Gastrocnemius medialis (tissue), 4 donors: ENCODE results near the gene HADHB. TPM values are rescaled to one million over a fixed set of nuclear protein-coding genes. Genes with fewer than 3 reads are reported as not detected.

Experiments used
- ATAC-seq, 2 donors: fragments of 150-250 bp; one replicate each; pipeline ENCODE4 v1.9.1; 2016
- DNase-seq, 2 donors: peaks; one replicate each; pipeline ENCODE4 v3.0.0-alpha.2; 2019
- H3K27ac ChIP-seq, 4 donors: fragments of 200-600 bp; sonication (generic); 1 replicate in 1 of 4; 2 replicates in 3 of 4; pipeline ENCODE4 v1.5.1; 2016 to 2018; ENCODE audit warnings: mild to moderate bottlenecking in 2 of 4, moderate library complexity in 1 of 4
- H3K27me3 ChIP-seq, 3 donors: fragments of 200-600 bp; sonication (generic) in 2 of 3; 1 replicate in 1 of 3; 2 replicates in 2 of 3; pipeline versions ENCODE4 v1.5.1 to v1.6.0; 2016 to 2019; ENCODE audit warnings: mild to moderate bottlenecking in 1 of 3, moderate library complexity in 1 of 3
- H3K36me3 ChIP-seq, 2 donors: fragments of 200-600 bp; sonication (generic) in 1 of 2; one replicate each; pipeline ENCODE4 v1.5.1; 2017 to 2018
- H3K4me1 ChIP-seq, 2 donors: fragments of 200-600 bp; sonication (generic) in 1 of 2; one replicate each; pipeline ENCODE4 v1.5.1; 2016 to 2017; ENCODE audit warnings: mild to moderate bottlenecking in 2 of 2
- H3K4me3 ChIP-seq, 4 donors: fragments of 200-600 bp; sonication (generic) in 3 of 4; 1 replicate in 1 of 4; 2 replicates in 3 of 4; pipeline ENCODE4 v1.5.1; 2016 to 2019; ENCODE audit warnings: mild to moderate bottlenecking in 2 of 4
- H3K9me3 ChIP-seq, 3 donors: fragments of 200-600 bp; sonication (generic) in 2 of 3; 1 replicate in 1 of 3; 2 replicates in 2 of 3; pipeline ENCODE4 v1.5.1; 2016 to 2019
- CTCF ChIP-seq, 5 experiments: fragments of 450-650 bp in 3 of 5; fragments of 200-600 bp in 2 of 5; sonication (generic) in 2 of 5; IDR thresholded peaks in 4 of 5; conservative IDR thresholded peaks in 1 of 5; 1 replicate in 4 of 5; 2 replicates in 1 of 5; pipeline ENCODE4 v1.5.1; 2016 to 2019; ENCODE audit warnings: antibody characterized with exemption in 5 of 5, mild to moderate bottlenecking in 3 of 5, moderate library complexity in 3 of 5
- POLR2A ChIP-seq, 2 donors: fragments of 450-650 bp; IDR thresholded peaks; one replicate each; pipeline ENCODE4 v1.6.1; 2017; ENCODE audit warnings: antibody characterized with exemption in 2 of 2, mild to moderate bottlenecking in 2 of 2, moderate library complexity in 2 of 2
- in situ Hi-C, 4 donors: fragments of 200-750 bp; cut with MboI; loops; one replicate each; pipeline versions ENCODE4 v1.15.0 to v1.8.0; 2017; ENCODE audit warnings: low sequenced_read_pairs in 4 of 4
- intact Hi-C: fragments of 100-400 bp; cut with DNase I; formaldehyde crosslinking; loops from one replicate; pipeline ENCODE4 v1.15.1; 2023; ENCODE audit warnings: low total_unique reads
- total RNA-seq, 4 donors: library from RNA; depleted of rRNA; stranded (reverse); fragments of >200 nt; gene quantifications; one replicate each; pipeline versions ENCODE4 v1.1.0 to v1.2.3, GENCODE V29; 2016

The HADHB gene
- total RNA-seq, 4 donors from 2014 or later, result 719 to 936 (median 781) TPM

- DNase-seq (no peak), ATAC-seq (no peak)
- Histone ChIP-seq H3K27me3 (no peaks in the 10 kb centered on the region), H3K9me3 (no peaks in the 10 kb centered on the region), H3K27ac (no peak overlapping the region), H3K4me3 (no peak overlapping the region), H3K36me3 (no peaks in the 10 kb centered on the region), H3K4me1 (no peaks in the 10 kb centered on the region)
- intact Hi-C loops (no loop called here), in situ Hi-C loops (no loop called here)
- no peak for TF ChIP-seq CTCF (IDR thresholded peaks at IDR 0.05 in 4 of 5, conservative IDR thresholded peaks at IDR 0.05 in 1 of 5)
These were observed 65.2 kb downstream of the HADHB start for GRCh38 chr2:26309921-26310320.

GRCh38 chr2:26312471-26312870, 67.7 kb downstream of the HADHB start:
- Histone ChIP-seq H3K4me1 (no peaks in the 10 kb centered on the region), H3K9me3 (no peaks in the 10 kb centered on the region), H3K36me3 (no peaks in the 10 kb centered on the region), H3K27ac (no peak overlapping the region), H3K4me3 (no peak overlapping the region), H3K27me3 (no peaks in the 10 kb centered on the region)
- no peak for DNase-seq
- no peak for ATAC-seq
- TF ChIP-seq CTCF (IDR thresholded peaks at IDR 0.05 in 4 of 5, conservative IDR thresholded peaks at IDR 0.05 in 1 of 5) (no peak), POLR2A (IDR thresholded peaks at IDR 0.05) (no peak)
- intact Hi-C loops, result no loop called here
- in situ Hi-C loops, result no loop called here

DNA sequence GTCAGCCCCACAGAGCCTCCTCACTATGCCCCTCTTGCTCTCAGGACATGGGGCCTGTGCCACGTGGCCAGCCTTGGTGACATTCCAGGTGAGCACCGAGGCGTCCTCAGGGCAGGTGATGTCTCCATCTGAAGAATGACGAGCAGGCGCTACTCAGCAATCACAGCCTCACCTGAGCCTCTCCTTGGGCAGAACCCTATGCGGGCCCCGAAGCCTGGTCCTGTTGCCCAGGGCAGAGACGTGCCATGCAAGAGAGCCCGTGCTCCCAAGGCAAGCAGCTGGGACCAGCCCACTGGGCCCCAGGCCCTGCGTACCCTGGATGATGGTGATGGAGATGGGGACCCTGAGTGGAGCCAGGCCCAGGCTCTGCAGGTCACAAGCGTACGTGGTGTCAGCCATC, 68.7 kb downstream of the HADHB start:
- no peaks in the 10 kb centered on the region for H3K27me3 ChIP-seq
- DNase-seq, result no peak
- H3K36me3 ChIP-seq, result no peaks in the 10 kb centered on the region
- no peak for ATAC-seq
- in situ Hi-C loops, result no loop called here
- TF ChIP-seq POLR2A (IDR thresholded peaks at IDR 0.05) (no peak), CTCF (IDR thresholded peaks at IDR 0.05 in 4 of 5, conservative IDR thresholded peaks at IDR 0.05 in 1 of 5) (no peak)
- intact Hi-C loops, result no loop called here
- H3K4me1 ChIP-seq, result no peaks in the 10 kb centered on the region
- no peaks in the 10 kb centered on the region for H3K9me3 ChIP-seq
- H3K27ac ChIP-seq, result no peak overlapping the region
- H3K4me3 ChIP-seq, result no peak overlapping the region

GRCh38 chr2:26314243-26314642, 69.5 kb downstream of the HADHB start:
- TF ChIP-seq POLR2A (IDR thresholded peaks at IDR 0.05) (no peak), CTCF (IDR thresholded peaks at IDR 0.05 in 4 of 5, conservative IDR thresholded peaks at IDR 0.05 in 1 of 5) (no peak)
- DNase-seq (no peak), ATAC-seq (no peak)
- Histone ChIP-seq H3K36me3 (no peaks in the 10 kb centered on the region), H3K9me3 (no peaks in the 10 kb centered on the region), H3K27me3 (no peaks in the 10 kb centered on the region), H3K4me3 (no peak overlapping the region), H3K27ac (no peak overlapping the region), H3K4me1 (no peaks in the 10 kb centered on the region)
- intact Hi-C loops, result no loop called here
- in situ Hi-C loops, result no loop called here

DNA sequence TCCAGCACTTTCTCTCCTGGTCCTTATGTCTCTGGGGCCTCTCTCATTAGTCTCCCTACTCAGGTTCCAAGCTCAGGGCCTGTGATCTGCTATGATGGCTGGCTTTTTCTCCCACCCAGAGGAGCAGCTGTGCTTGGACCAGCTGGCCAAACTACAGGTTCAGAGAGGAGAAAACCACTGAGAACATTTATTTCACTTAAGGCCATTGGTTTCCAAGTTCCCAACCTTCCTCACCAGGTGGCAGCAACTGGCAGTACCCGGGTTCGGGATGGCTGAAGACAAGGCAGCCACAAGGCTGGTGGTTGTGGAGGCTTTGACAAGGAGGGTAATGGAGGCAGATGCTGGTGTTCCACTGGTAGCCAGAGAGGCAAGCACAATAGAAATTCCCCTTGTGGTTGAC, 71.3 kb downstream of the HADHB start:
- in situ Hi-C loops, result no loop called here
- TF ChIP-seq CTCF (IDR thresholded peaks at IDR 0.05 in 4 of 5, conservative IDR thresholded peaks at IDR 0.05 in 1 of 5) (no peak), POLR2A (IDR thresholded peaks at IDR 0.05) (no peak)
- ATAC-seq, result no peak

More for the DNA sequence above, 71.3 kb downstream of the HADHB start:
- Histone ChIP-seq H3K9me3 (no peaks in the 10 kb centered on the region), H3K27ac (no peak overlapping the region), H3K36me3 (no peaks in the 10 kb centered on the region), H3K27me3 (no peaks in the 10 kb centered on the region), H3K4me3 (no peak overlapping the region), H3K4me1 (no peaks in the 10 kb centered on the region)
- intact Hi-C loops, result no loop called here
- no peak for DNase-seq
